ENCODE data around the gene GPR31. TPM values are rescaled to one million over a fixed set of nuclear protein-coding genes. Genes with fewer than 3 reads are reported as not detected.

GPR31 gene
- total RNA-seq, 1 donor from 2014 or later = not detected

- DNase-seq (ENCODE audit: extremely low read depth, low read depth, low spot score) = no peak
Observed at GRCh38 chr6:167141667-167142432, 15.9 kb downstream of the GPR31 start.

DNA sequence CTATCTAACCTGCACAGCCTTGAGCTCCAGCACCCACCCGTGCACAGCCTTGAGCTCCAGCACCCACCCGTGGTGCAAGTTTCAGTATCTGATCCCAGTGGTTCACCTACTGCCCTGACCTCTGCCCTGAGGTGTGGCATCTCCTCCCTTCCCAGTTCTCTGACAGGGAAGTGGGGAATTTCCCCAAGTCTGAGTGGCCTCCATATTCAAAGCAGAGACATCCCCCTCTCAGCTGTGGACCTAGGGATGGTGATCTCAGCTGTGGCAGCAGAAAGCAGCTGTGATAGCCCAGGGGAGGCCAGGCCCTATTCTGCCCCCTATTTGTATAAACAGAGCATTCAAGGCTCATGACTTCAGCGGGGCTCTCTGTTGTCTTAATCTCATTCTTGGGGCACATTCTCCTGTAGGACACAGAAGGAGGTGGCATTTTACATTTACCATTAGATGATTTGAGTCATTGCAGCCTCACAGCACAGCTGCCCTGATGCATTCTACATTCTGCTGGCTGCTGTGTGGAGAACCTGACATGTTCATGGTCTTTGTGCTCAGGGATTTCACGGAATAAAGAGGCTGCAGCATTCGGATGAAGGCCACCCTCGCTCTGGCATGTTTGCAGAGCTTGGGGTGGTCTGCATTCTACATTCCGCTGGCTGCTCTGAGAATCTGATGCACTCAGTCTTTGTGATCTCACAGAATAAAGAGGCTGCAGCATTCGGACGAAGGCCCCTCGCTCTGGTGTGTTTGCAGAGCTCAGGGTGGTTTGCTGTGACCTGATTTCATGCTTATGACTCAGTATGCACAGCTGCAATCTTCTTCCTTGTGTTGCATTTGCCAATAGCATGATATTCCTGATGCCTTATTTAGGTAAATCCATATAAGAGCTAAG, 16.9 kb downstream of the GPR31 start:
- DNase-seq (ENCODE audit: extremely low read depth, low read depth, low spot score) = no peak

- no peak for DNase-seq (ENCODE audit: extremely low read depth, low read depth, low spot score)
Observed at GRCh38 chr6:167139761-167140160, 18.0 kb downstream of the GPR31 start.

- DNase-seq (ENCODE audit: extremely low read depth, low read depth, low spot score) = no peak
Observed at GRCh38 chr6:167137881-167138280, 19.9 kb downstream of the GPR31 start.

- DNase-seq (ENCODE audit: extremely low read depth, low read depth, low spot score) = no peak
Observed at GRCh38 chr6:167137081-167137480, 20.7 kb downstream of the GPR31 start.

DNA sequence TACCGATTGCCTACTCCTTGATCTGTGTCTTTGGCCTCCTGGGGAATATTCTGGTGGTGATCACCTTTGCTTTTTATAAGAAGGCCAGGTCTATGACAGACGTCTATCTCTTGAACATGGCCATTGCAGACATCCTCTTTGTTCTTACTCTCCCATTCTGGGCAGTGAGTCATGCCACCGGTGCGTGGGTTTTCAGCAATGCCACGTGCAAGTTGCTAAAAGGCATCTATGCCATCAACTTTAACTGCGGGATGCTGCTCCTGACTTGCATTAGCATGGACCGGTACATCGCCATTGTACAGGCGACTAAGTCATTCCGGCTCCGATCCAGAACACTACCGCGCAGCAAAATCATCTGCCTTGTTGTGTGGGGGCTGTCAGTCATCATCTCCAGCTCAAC, 21.4 kb downstream of the GPR31 start:
- DNase-seq (ENCODE audit: extremely low read depth, low read depth, low spot score) = no peak

GRCh38 chr6:167134448-167135328, 23.1 kb downstream of the GPR31 start:
- DNase-seq (ENCODE audit: extremely low read depth, low read depth, low spot score) = no peak

DNA sequence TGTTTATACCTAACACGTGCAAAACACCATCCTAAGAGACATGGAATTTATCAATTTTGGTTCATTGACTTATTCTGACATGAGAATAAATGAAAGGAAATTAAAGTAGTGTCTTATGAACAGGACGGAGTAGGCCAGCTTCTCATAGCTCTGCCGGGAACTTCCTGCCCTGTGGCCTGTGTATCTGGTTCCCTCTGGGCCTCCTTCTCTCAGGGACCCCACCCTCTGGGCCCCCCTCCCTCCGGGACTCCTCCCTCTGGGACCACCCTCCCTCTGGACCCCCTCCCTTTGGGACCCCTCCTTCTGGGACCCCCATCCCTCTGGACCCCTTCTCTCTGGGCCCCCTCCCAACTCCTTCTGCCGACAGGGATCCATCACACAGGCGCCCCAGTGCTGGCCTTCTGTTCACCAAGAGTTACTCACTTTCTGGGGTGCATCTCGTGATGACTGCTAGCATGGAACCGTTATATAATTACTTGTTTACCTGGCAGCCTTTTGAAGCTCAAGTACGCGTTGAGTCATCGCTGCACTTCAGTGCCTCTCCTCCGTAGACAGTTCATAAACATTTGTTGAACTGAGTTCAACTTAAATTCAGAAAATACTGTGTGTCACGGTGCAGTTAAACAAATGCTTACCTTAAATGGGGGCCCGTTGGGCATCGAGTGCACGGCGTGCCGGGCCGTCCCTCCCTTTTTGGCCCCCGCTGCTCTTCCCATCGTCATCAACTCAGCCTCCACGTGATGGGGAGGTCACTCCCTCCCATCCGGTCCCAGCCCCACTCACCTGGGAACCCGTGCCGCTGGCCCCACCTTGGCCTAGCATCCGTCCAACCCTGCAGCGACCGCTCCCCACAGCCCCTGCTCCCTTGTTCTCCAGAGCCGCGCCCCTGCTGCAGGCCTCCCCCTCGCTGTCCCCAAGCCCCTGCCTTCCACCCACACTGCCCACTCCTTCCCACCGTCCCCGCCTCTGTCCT, 26.8 kb downstream of the GPR31 start:
- DNase-seq (ENCODE audit: extremely low read depth, low read depth, low spot score) = no peak

- DNase-seq (ENCODE audit: extremely low read depth, low read depth, low spot score) = no peak
Observed at GRCh38 chr6:167130008-167130677, 27.6 kb downstream of the GPR31 start.

GRCh38 chr6:167129562-167129961, 28.2 kb downstream of the GPR31 start:
- DNase-seq (ENCODE audit: extremely low read depth, low read depth, low spot score) = no peak

DNA sequence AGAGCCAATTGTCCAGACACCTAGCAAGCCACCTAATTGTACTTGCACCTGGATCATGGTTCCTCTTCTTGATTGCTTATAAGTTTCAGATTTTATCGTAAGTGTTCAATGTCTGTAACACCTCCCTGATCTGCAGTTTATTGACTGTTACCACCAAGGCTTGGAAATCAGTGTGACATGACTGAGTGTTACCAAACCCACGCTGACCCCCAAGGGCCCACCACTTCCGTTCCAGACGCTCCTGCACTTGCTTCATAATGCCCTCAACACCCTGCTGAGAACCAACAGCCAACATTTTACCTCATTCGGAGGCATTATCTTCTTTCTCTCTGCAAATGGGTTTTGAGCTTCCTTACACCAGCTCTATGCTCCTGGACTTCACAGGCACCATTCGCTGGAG, 28.6 kb downstream of the GPR31 start:
- no peak for DNase-seq (ENCODE audit: extremely low read depth, low read depth, low spot score)

DNA sequence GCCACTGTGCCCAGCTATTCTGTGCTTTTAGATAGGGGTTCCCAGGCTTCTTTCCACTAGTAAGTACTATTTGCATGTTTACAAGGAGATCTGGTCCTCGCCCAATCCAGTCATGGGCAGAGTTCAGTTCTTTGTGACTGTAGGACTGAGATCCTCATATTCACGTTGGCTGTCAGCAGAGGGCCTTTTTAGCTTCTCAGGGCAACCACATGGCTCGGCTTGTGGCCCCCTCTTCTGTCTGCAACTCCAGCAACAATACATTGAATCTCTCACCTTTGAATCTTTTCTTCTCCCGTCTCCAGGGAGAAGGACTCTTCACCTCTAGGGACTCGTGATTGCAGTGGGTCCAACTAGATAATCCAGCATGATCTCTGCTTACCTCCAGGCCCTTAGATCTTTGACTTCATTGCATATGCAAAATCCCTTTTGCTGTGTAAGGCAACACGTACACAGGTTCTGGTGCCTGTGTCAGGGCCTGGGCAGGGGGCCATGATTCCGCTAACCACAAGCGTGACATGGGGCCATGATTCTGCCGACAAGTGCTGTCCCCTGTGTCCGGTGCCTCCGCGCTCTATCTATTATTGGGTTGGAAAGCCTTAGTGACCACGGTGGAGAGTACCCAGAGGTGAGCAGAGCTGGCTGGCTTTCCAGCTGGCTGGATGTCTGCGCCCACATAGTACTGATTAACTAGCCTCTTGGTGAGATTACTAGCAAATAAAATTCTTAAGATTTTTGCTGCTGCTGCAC, 29.8 kb downstream of the GPR31 start:
- no peak for DNase-seq (ENCODE audit: extremely low read depth, low read depth, low spot score)

- DNase-seq (ENCODE audit: extremely low read depth, low read depth, low spot score) = no peak
Observed at GRCh38 chr6:167125855-167126349, 31.9 kb downstream of the GPR31 start.

GRCh38 chr6:167125410-167125809, 32.4 kb downstream of the GPR31 start:
- DNase-seq (ENCODE audit: extremely low read depth, low read depth, low spot score) = no peak

DNA sequence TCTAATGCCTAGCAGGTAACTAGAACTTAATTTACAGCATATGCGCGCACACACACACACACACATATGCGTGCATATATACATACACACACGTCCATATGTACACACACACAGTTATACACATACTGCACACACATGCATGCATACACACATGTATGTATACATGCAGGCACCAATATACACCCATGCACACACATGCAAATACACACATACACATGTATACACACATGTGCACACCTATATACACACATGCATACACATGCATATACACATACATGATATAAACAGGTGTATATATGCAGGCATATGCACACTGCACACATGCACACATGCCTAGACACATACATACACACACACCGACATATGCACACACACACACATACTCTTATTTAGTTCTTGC, 33.0 kb downstream of the GPR31 start:
- no peak for DNase-seq (ENCODE audit: extremely low read depth, low read depth, low spot score)

DNA sequence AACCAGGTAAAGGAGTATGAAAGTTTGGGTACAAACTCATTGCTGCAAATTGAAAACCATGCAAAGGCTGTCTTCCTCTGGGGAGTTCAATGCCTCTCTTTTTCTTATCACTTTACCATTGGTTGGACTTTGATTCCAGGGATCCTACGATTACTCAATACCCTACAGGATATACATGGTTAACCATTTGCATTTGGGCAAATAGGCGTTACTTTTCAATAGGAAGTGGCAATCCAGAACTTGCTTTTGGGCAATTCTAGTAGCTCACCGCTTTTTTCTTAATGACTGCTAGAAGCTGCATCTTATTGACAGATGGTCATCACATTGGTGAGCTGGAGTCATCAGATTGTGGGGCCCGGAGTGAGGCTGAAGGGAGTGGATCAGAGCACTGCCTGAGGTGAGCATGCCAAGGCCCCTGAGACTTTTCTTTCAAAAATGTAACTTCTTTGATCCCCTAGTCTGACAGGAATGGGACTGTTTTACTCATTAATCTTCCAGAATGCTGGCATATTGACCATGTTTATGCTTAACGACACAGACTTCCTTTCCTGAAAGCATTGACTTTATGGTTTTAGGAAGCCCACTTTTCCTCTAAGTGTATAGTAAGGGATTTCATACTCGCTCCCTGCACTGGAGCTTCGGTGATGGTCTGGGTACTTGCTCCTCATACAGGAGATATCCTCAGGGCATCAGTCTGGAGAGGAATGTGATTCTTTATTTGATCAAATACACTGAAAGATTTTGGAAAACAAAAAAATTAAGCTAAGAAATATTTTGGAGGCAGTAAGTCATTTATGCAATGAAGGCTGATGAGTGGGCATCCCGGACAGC, 34.7 kb downstream of the GPR31 start, which contains the start of gene CCR6:
Gene CCR6 (plus strand): TSS at position 270 of the 831 bp plus-strand sequence. CDS start 13,039 bp downstream, outside the sequence.
- no peak for DNase-seq (ENCODE audit: extremely low read depth, low read depth, low spot score)

All from glomerular endothelial cell (primary cell).